ENCODE measurements around the gene RUFY2.
A peak's percentile ranks its signal among the peaks of the same experiment; 100 is the strongest.
"Not testable (repeated sequence)": the region's sequence is repeated elsewhere in the genome, so short reads cannot be mapped to it uniquely, and the experiment has no call there.

Gene RUFY2

DNA sequence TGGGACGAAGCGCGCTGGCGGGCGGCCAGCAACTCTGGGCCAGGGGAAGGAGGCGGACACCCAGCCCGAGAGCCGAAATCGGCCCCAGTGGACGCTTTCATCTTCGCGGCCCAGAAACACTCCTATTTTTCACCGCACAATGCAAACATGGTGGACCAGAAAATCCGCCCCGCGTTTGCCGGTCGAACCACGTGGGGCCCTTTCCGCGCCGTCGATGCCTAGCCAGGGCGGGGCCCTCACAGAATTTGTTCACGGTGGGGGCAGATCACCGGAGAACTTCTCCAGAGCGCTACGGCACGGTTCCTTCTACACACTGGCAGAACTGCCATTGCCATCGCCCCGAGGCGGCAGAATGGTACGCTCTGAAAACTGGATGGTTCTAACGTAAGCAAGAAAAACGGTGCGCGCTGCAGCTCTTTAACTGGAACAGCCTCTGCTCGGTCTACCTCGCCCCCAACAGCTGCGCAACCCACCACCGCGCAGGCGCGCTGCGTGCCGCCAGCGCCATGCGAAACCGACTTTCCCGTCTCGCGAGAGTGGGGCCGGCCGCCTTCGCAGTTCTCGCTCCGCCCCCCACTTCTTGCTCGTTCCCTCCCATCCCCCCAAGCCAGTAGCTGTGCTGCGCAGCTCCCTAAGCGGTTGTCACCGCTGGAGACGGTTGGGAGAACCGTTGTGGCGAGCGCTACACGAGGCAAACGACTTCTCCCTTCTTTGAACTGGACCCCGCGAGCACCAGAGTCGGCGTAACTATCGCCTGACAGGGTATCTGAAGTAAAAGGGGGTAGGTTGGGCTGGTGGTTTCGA is 75.4 kb downstream of the RUFY2 start, which contains the start of gene HNRNPH3:
Gene HNRNPH3 (plus strand): TSS at position 610 of the 804 bp plus-strand sequence. CDS start 5,158 bp downstream, outside the sequence.
- Histone ChIP-seq H3K4me1 (peaks cover 13% of the 10 kb centered on the region), H3K36me3 (peaks cover 27% of the 10 kb centered on the region)
- TF ChIP-seq, protein P1, sequence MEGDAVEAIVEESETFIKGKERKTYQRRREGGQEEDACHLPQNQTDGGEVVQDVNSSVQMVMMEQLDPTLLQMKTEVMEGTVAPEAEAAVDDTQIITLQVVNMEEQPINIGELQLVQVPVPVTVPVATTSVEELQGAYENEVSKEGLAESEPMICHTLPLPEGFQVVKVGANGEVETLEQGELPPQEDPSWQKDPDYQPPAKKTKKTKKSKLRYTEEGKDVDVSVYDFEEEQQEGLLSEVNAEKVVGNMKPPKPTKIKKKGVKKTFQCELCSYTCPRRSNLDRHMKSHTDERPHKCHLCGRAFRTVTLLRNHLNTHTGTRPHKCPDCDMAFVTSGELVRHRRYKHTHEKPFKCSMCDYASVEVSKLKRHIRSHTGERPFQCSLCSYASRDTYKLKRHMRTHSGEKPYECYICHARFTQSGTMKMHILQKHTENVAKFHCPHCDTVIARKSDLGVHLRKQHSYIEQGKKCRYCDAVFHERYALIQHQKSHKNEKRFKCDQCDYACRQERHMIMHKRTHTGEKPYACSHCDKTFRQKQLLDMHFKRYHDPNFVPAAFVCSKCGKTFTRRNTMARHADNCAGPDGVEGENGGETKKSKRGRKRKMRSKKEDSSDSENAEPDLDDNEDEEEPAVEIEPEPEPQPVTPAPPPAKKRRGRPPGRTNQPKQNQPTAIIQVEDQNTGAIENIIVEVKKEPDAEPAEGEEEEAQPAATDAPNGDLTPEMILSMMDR (IDR thresholded peaks at IDR 0.05; ENCODE audit: low read depth, low read length) = no peak

DNA sequence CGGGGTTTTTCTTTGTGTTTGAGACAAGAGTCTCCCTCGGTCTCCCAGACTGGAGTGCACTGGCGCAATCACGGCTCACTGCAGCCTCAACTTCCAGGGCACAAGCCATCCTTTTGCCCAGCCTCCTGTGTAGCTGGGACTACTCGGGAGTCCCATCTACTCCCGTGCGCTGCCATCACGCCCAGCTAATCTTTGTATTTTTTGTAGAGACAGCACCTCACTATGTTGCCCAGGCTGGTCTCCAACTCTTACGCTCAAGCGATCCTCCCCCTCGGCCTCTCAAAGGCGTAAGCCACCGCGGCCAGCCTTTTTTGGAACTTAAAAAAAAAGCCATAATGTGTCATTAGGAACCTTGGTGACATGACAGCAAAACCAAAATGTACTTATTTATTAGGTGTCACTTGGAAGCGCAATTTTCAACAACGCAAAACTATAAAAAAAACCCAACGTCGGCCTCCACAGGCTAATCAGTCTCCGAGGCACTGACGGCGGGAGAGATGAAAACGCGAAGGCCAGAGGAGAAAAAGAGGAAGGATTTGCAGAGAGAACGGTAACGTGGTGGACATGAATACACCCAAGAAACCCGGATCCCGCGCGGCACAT is 76.1 kb downstream of the RUFY2 start:
- peak; percentile 13 for DNase-seq
- Histone ChIP-seq H3K36me3 (peaks cover 25% of the 10 kb centered on the region), H3K4me1 (peaks cover 8% of the 10 kb centered on the region), H3K9me3 (no peaks in the 10 kb centered on the region; the same call in 1 of the 2 replicates), H3K27me3 (no peaks in the 10 kb centered on the region), H3K4me3 (ENCODE audit: low read depth, low read length) (peak overlapping the region; percentile 98)
- TF ChIP-seq, protein P1 (IDR thresholded peaks at IDR 0.05; ENCODE audit: low read depth, low read length) = no peak

More for the DNA sequence above, 75.4 kb downstream of the RUFY2 start, which contains the start of gene HNRNPH3:
- H3K4me3 ChIP-seq (ENCODE audit: low read depth, low read length) = peak within 1 kb of the TSS; percentile 98
- H3K27me3 ChIP-seq = no peaks in the 10 kb centered on the region
- peak; percentile 99 for DNase-seq
- no peaks in the 10 kb centered on the region; the same call in 1 of the 2 replicates for H3K9me3 ChIP-seq

DNA sequence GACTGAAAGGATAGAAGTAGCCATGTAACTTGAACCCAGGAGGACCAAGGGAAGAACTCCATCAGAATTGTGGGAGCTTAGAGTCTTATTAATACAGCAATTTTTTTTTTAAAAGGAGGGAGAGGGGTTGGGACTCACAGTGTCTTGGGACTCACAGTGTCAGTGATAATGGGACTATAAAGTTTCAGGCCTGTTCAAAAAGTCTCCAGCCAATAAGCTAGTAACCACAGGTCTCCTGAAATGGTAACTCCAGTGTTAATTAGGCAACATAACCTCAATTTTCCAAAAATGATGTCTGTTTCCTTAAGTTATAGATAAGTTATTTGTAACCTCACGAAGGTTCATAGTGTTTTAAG is 77.6 kb downstream of the RUFY2 start:
- H3K4me1 ChIP-seq = peaks cover 6% of the 10 kb centered on the region; the same call in 1 of the 2 replicates
- TF ChIP-seq, protein P1 (IDR thresholded peaks at IDR 0.05; ENCODE audit: low read depth, low read length) = no peak
- H3K27me3 ChIP-seq = no peaks in the 10 kb centered on the region
- no peaks in the 10 kb centered on the region; the same call in 1 of the 2 replicates for H3K9me3 ChIP-seq
- no peak for DNase-seq
- H3K36me3 ChIP-seq = peaks cover 20% of the 10 kb centered on the region
- no peak overlapping the region for H3K4me3 ChIP-seq (ENCODE audit: low read depth, low read length)

DNA sequence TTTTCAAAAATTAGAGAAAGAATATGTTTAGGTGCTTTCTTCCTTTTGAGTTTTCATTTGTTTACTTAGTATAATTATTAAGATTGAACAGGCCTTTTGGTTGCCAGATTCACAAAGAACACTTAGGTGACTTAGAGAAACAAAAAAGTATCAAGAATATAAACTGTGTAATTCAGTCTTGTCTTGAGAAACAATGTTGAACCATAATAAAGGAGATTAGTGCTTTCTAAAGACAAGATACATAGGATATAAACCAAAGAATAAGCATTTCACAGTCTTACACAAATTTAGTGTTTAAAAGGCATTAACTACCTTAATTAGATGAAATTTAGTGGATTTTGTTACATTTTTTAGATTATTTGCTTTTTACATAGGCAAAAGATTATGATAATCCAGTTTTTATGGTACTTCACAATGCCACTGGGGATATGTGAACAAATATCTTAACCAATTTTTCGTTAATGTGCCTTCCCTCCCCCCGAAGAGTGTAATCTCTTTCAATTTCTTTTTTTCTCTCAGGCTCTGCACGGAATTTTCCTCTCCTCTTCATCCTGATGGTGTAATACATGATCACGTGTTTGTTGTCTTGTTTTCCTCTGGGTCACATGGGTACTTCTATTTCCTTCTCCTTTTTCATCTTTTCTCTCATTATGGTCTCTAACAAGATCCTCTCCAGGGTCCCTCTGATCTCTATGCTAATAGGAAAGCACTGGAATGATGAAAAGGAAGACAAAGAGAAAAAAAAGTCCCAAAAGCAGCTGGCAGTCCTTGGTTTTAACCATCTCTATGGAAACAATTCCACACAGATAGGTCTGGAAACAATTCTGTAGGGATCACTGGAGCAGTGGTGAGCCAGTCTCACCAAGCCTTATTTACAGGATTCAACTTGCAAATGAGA is 78.9 kb downstream of the RUFY2 start:
- H3K9me3 ChIP-seq = no peaks in the 10 kb centered on the region; the same call in 1 of the 2 replicates
- DNase-seq = peak; percentile 15
- H3K4me1 ChIP-seq = peaks cover 6% of the 10 kb centered on the region; the same call in 1 of the 2 replicates
- peaks cover 7% of the 10 kb centered on the region for H3K36me3 ChIP-seq
- H3K4me3 ChIP-seq (ENCODE audit: low read depth, low read length) = peak overlapping the region; percentile 48
- no peaks in the 10 kb centered on the region for H3K27me3 ChIP-seq
- TF ChIP-seq, protein P1 (IDR thresholded peaks at IDR 0.05; ENCODE audit: low read depth, low read length) = no peak

DNA sequence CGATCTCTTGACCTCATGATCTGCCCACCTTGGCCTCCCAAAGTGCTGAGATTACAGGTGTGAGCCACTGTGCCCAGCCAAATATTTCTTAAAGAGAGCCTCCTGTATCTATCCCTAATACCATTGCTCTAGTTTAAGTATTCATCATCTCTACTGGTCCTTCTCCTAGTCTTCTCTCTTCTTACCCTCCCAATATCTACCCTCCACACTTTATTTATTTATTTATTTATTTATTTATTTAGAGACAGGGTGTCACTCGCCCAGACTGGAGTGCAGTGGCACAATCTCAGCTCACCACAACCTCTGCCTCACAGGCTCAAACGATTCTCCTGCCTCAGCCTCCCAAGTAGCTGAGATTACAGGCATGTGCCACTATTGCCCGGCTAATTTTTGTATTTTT is 82.7 kb downstream of the RUFY2 start:
- H3K9me3 ChIP-seq; H3K4me1 ChIP-seq; H3K4me3 ChIP-seq (ENCODE audit: low read depth, low read length); DNase-seq; H3K36me3 ChIP-seq; H3K27me3 ChIP-seq: not testable (repeated sequence)
